Neutrophil (primary cell): Measurements from ENCODE around the gene THSD8.
"Not testable (repeated sequence)": the region's sequence is repeated elsewhere in the genome, so short reads cannot be mapped to it uniquely, and the experiment has no call there.

Source experiments
- H3K27ac ChIP-seq: fragments of 200-600 bp; sonication (generic); 2 replicates; pipeline ENCODE4 v1.5.1; 2016; ENCODE audit warnings: mild to moderate bottlenecking, moderate library complexity
- H3K27me3 ChIP-seq: fragments of 200-600 bp; sonication (generic); 2 replicates; pipeline ENCODE4 v1.6.0; 2016; ENCODE audit warnings: mild to moderate bottlenecking
- H3K36me3 ChIP-seq: fragments of 200-600 bp; sonication (generic); 2 replicates; pipeline ENCODE4 v1.5.1; 2017
- H3K4me1 ChIP-seq, 2 experiments: fragments of 200-600 bp in 1 of 2; sonication (generic) in 1 of 2; 1 replicate in 1 of 2; 2 replicates in 1 of 2; pipeline versions ENCODE4 v1.5.1 to v1.6.1; 2013 to 2016; ENCODE audit warnings: low read depth in 1 of 2, low read length in 1 of 2, mild to moderate bottlenecking in 1 of 2, moderate library complexity in 1 of 2; ENCODE audit not compliant: control insufficient read depth in 1 of 2, insufficient read depth in 1 of 2
- H3K4me3 ChIP-seq, 2 experiments: fragments of 200-600 bp in 1 of 2; sonication (generic) in 1 of 2; 1 replicate in 1 of 2; 2 replicates in 1 of 2; pipeline ENCODE4 v1.5.1; 2013 to 2016; ENCODE audit warnings: low read depth in 1 of 2, low read length in 1 of 2, mild to moderate bottlenecking in 1 of 2, moderate library complexity in 1 of 2
- H3K9me3 ChIP-seq: fragments of 200-600 bp; sonication (generic); 2 replicates; pipeline ENCODE4 v1.5.1; 2016
- CTCF ChIP-seq: fragments of 200-600 bp; sonication (generic); IDR thresholded peaks from 2 replicates; pipeline ENCODE4 v1.5.1; 2016; ENCODE audit warnings: antibody characterized with exemption

THSD8 gene

GRCh38 chr19:12800923-12801465 is 875 bp upstream of the THSD8 start:
- peak overlapping the region in 1 of 2 experiments; percentile 48 for H3K4me3 ChIP-seq
- no peak overlapping the region for H3K27ac ChIP-seq
- peaks cover 25% of the 10 kb centered on the region in 2 experiments for H3K4me1 ChIP-seq
- no peak for TF ChIP-seq CTCF
- H3K9me3 ChIP-seq = no peaks in the 10 kb centered on the region
- no peaks in the 10 kb centered on the region for H3K36me3 ChIP-seq
- peaks cover 49% of the 10 kb centered on the region for H3K27me3 ChIP-seq

- peaks cover 49% of the 10 kb centered on the region for H3K27me3 ChIP-seq
- peak overlapping the region in 1 of 2 experiments; percentile 48 for H3K4me3 ChIP-seq
- peaks cover 29 to 31% of the 10 kb centered on the region in 2 experiments for H3K4me1 ChIP-seq
- no peak for TF ChIP-seq CTCF
- no peaks in the 10 kb centered on the region for H3K36me3 ChIP-seq
- no peaks in the 10 kb centered on the region for H3K9me3 ChIP-seq
- no peak overlapping the region for H3K27ac ChIP-seq
Observed at GRCh38 chr19:12802267-12803106, 618 bp downstream of the THSD8 start.

- H3K27me3 ChIP-seq = peaks cover 49% of the 10 kb centered on the region
- H3K36me3 ChIP-seq = no peaks in the 10 kb centered on the region
- H3K4me1 ChIP-seq = peaks cover 29 to 31% of the 10 kb centered on the region in 2 experiments
- H3K27ac ChIP-seq = no peak overlapping the region
- no peaks in the 10 kb centered on the region for H3K9me3 ChIP-seq
- no peak for TF ChIP-seq CTCF
- H3K4me3 ChIP-seq = no peak overlapping the region
Observed at GRCh38 chr19:12804051-12804450, 2.2 kb downstream of the THSD8 start.

GRCh38 chr19:12806242-12807081 is 4.6 kb downstream of the THSD8 start, which contains the start of gene RNASEH2A:
Gene RNASEH2A (plus strand): TSS chr19:12806584. CDS start chr19:12806674, 90 bp downstream.
- Histone ChIP-seq H3K27ac (peak within 1 kb of the TSS; percentile 58), H3K27me3 (peaks cover 28% of the 10 kb centered on the region), H3K4me1 (peaks cover 20 to 22% of the 10 kb centered on the region in 2 experiments), H3K36me3 (peaks cover 11% of the 10 kb centered on the region), H3K4me3 (peak within 1 kb of the TSS; percentile 71 to 91), H3K9me3 (no peaks in the 10 kb centered on the region)
- peak; percentile 43 for TF ChIP-seq CTCF

- no peak for TF ChIP-seq CTCF
- Histone ChIP-seq H3K27me3 (no peaks in the 10 kb centered on the region), H3K9me3 (no peaks in the 10 kb centered on the region), H3K36me3 (peaks cover 18% of the 10 kb centered on the region), H3K4me1 (no peaks in the 10 kb centered on the region), H3K4me3 (no peak overlapping the region), H3K27ac (no peak overlapping the region)
Observed at GRCh38 chr19:12815088-12815487, 13.2 kb downstream of the THSD8 start.

GRCh38 chr19:12817188-12817587 is 15.3 kb downstream of the THSD8 start:
- not testable (repeated sequence) for H3K4me1 ChIP-seq, H3K27ac ChIP-seq, H3K27me3 ChIP-seq, H3K36me3 ChIP-seq, H3K9me3 ChIP-seq, H3K4me3 ChIP-seq

GRCh38 chr19:12817810-12818209 is 15.9 kb downstream of the THSD8 start:
- not testable (repeated sequence) for H3K4me3 ChIP-seq, H3K4me1 ChIP-seq, H3K27ac ChIP-seq, H3K27me3 ChIP-seq, H3K9me3 ChIP-seq, H3K36me3 ChIP-seq
